OCI-LY3 (cell line): ENCODE data around the gene COBL.

Experiments used
- H2AFZ ChIP-seq: fragments of 200-600, 300-600 bp; shearing (Covaris generic); 2 replicates; pipeline ENCODE4 v1.6.0; 2014; ENCODE audit warnings: antibody characterized with exemption, low read depth, low read length
- H3K27ac ChIP-seq: fragments of 200-600, 300-600 bp; sonication (generic); 2 replicates; pipeline ENCODE4 v1.5.1; 2014; ENCODE audit warnings: mild to moderate bottlenecking, low read length, moderate library complexity, mixed read lengths
- H3K27me3 ChIP-seq: fragments of 200-600, 300-600 bp; sonication (generic); 2 replicates; pipeline ENCODE4 v1.6.1; 2014; ENCODE audit warnings: low read depth, low read length, mixed read lengths
- H3K36me3 ChIP-seq: fragments of 200-600, 300-600 bp; sonication (generic); replicated peaks from 2 replicates; pipeline ENCODE3; 2014; ENCODE audit warnings: low read depth, low read length, mixed read lengths
- H3K4me1 ChIP-seq: fragments of 300-600, 200-600 bp; sonication (generic); 2 replicates; pipeline ENCODE4 v1.6.1; 2014; ENCODE audit warnings: low read length, mixed read lengths
- H3K4me2 ChIP-seq: fragments of 200-600, 300-600 bp; sonication (generic); 2 replicates; pipeline ENCODE4 v1.6.1; 2014; ENCODE audit warnings: low read length, mixed read lengths
- H3K4me3 ChIP-seq: fragments of 300-600, 200-600 bp; sonication (generic); 2 replicates; pipeline ENCODE4 v1.5.1; 2014; ENCODE audit warnings: antibody characterized with exemption, mild to moderate bottlenecking, low read length, moderate library complexity
- H3K79me2 ChIP-seq: fragments of 300-600, 200-600 bp; shearing (Covaris generic); 2 replicates; pipeline ENCODE4 v1.6.1; 2014; ENCODE audit warnings: mild to moderate bottlenecking, low read length, mixed read lengths
- H3K9ac ChIP-seq: fragments of 300-600, 200-600 bp; shearing (Covaris generic); 2 replicates; pipeline ENCODE4 v1.6.0; 2014; ENCODE audit warnings: mild to moderate bottlenecking, low read length, moderate library complexity
- H3K9me3 ChIP-seq: fragments of 200-600, 300-600 bp; shearing (Covaris generic); 2 replicates; pipeline ENCODE4 v1.6.1; 2014; ENCODE audit warnings: low read length, mixed read lengths; ENCODE audit not compliant: insufficient read depth
- H4K20me1 ChIP-seq: fragments of 200-600, 300-600 bp; sonication (generic); 2 replicates; pipeline ENCODE4 v1.6.1; 2016; ENCODE audit warnings: low read length, mixed read lengths; ENCODE audit not compliant: insufficient read depth
- CTCF ChIP-seq: fragments of 200-600, 300-600 bp; sonication (generic); IDR thresholded peaks from 2 replicates; pipeline ENCODE4 v1.5.1; 2014; ENCODE audit warnings: antibody characterized with exemption, low read length, low read depth
- EZH2phosphoT487 ChIP-seq: fragments of 200-600 bp; shearing (Covaris generic); IDR thresholded peaks from 2 replicates; pipeline ENCODE4 v1.6.1; 2018; ENCODE audit warnings: antibody characterized with exemption, mixed run types, low read depth

Gene COBL

GRCh38 chr7:51286401-51286800 is 30.2 kb downstream of the COBL start:
- Histone ChIP-seq H3K9ac (no peak overlapping the region), H2AFZ (no peak overlapping the region), H3K27ac (no peak overlapping the region), H3K4me2 (no peak overlapping the region), H4K20me1 (no peaks in the 10 kb centered on the region), H3K9me3 (no peaks in the 10 kb centered on the region), H3K36me3 (no peaks in the 10 kb centered on the region), H3K79me2 (no peaks in the 10 kb centered on the region), H3K27me3 (peaks cover 3% of the 10 kb centered on the region; the same call in 1 of the 2 replicates), H3K4me1 (no peaks in the 10 kb centered on the region), H3K4me3 (no peak overlapping the region)
- TF ChIP-seq CTCF (no peak), EZH2phosphoT487 (no peak)

GRCh38 chr7:51280156-51280555 is 36.5 kb downstream of the COBL start:
- H3K9ac ChIP-seq = no peak overlapping the region
- H3K4me2 ChIP-seq = no peak overlapping the region
- no peaks in the 10 kb centered on the region for H3K36me3 ChIP-seq
- H3K4me1 ChIP-seq = no peaks in the 10 kb centered on the region
- no peak for TF ChIP-seq CTCF
- TF ChIP-seq EZH2phosphoT487 = no peak
- no peaks in the 10 kb centered on the region for H3K9me3 ChIP-seq
- no peak overlapping the region for H3K27ac ChIP-seq
- 0 out of 2 replicates have a peak, but pooled peaks cover 7% of the 10 kb centered on the region for H3K27me3 ChIP-seq
- no peak overlapping the region for H3K4me3 ChIP-seq
- H2AFZ ChIP-seq = no peak overlapping the region
- H4K20me1 ChIP-seq = no peaks in the 10 kb centered on the region
- no peaks in the 10 kb centered on the region for H3K79me2 ChIP-seq

DNA sequence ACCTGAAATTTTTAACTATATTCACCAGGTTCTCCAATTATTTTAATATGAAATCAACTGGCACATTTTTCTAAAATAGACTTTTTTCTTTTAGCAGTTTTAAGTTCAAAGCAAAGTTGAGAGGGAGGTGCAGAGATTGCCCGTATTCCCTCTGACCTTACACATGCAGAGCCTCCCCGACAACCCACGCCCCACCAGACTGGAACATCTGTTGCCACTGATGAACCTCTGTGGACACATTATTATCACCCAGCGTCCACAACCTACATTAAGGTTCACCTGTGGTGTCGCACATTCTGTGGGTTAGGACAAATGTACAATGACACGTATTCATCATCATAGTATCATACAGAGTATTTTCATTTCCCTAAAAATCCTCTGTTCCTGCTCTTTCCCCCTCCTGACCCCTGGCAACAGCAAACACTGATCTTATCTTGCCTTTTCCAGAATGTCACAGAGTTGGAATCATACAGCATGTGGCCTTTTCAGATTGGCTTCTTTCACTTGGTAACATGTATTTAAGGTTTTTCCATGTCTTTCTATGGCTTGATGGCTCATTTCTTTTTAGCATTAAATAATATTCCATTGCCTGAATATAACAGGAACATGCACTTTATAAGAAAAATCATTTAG is 37.1 kb downstream of the COBL start:
- Histone ChIP-seq H2AFZ (no peak overlapping the region), H4K20me1 (no peaks in the 10 kb centered on the region), H3K4me3 (no peak overlapping the region), H3K4me2 (no peak overlapping the region), H3K9me3 (no peaks in the 10 kb centered on the region), H3K4me1 (no peaks in the 10 kb centered on the region), H3K9ac (no peak overlapping the region), H3K27me3 (0 out of 2 replicates have a peak, but pooled peaks cover 7% of the 10 kb centered on the region), H3K79me2 (no peaks in the 10 kb centered on the region), H3K27ac (no peak overlapping the region), H3K36me3 (no peaks in the 10 kb centered on the region)
- TF ChIP-seq EZH2phosphoT487 = no peak
- TF ChIP-seq CTCF = no peak

GRCh38 chr7:51278797-51279196 is 37.8 kb downstream of the COBL start:
- Histone ChIP-seq H3K9me3 (no peaks in the 10 kb centered on the region), H3K4me1 (no peaks in the 10 kb centered on the region), H3K79me2 (no peaks in the 10 kb centered on the region), H2AFZ (no peak overlapping the region), H3K27ac (no peak overlapping the region), H3K4me3 (no peak overlapping the region), H3K4me2 (no peak overlapping the region), H3K9ac (no peak overlapping the region), H4K20me1 (no peaks in the 10 kb centered on the region), H3K27me3 (0 out of 2 replicates have a peak, but pooled peaks cover 7% of the 10 kb centered on the region), H3K36me3 (no peaks in the 10 kb centered on the region)
- TF ChIP-seq EZH2phosphoT487 (no peak), CTCF (no peak)
